Esophagus muscularis mucosa (tissue), 4 donors: ENCODE measurements around the gene WASF3.

Experiments
- CTCF ChIP-seq, 3 experiments: fragments of 200-600 bp in 2 of 3; fragments of 450-650 bp in 1 of 3; sonication (generic) in 2 of 3; IDR thresholded peaks; one replicate each; pipeline ENCODE4 v1.5.1; 2017 to 2019; ENCODE audit warnings: antibody characterized with exemption in 3 of 3, mild to moderate bottlenecking in 2 of 3, moderate library complexity in 1 of 3
- EP300 ChIP-seq: sonication (generic); formaldehyde crosslinking; IDR thresholded peaks from one replicate; pipeline ENCODE4 v1.6.1; 2017; ENCODE audit warnings: antibody characterized with exemption
- POLR2A ChIP-seq: fragments of 450-650 bp; IDR thresholded peaks from one replicate; pipeline ENCODE4 v1.6.1; 2017; ENCODE audit warnings: antibody characterized with exemption, moderate library complexity, mild to moderate bottlenecking, low read depth
- POLR2AphosphoS5 ChIP-seq, 2 donors: sonication (generic); formaldehyde crosslinking; IDR thresholded peaks; one replicate each; pipeline ENCODE4 v1.6.1; 2017; ENCODE audit warnings: antibody characterized with exemption in 2 of 2

DNA sequence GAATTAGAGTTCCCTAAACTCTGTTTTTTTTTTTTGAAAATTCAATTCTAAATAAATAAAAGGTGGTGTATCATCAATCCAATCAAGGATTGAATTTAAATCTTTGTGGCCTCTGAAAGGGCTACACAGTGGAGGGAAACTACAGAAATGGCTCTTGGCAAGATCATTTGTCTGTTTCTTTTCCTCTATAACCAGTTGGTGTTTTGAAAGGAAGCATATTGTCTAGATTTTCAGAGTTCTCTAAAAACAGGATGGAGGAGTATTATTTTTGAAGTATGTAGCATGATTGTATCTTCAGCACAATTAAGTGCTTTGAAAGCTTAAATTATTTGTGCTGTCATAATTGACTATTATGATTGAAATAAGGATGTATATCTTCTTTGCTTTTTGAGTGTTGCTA, 29.8 kb downstream of the WASF3 start:
- TF ChIP-seq CTCF (IDR thresholded peaks at IDR 0.05) (no peak), POLR2A (no peak), POLR2AphosphoS5 (IDR thresholded peaks at IDR 0.05) (no peak), EP300 (no peak)
